BLaER1 (cell line): ENCODE data around the gene ZNF85.
"Not testable (repeated sequence)": the region's sequence is repeated elsewhere in the genome, so short reads cannot be mapped to it uniquely, and the experiment has no call there.

ENCODE experiments used
- H3K27ac ChIP-seq: shearing (Covaris generic); formaldehyde crosslinking; 2 replicates; pipeline ENCODE4 v1.8.1; 2022
- H3K27me3 ChIP-seq: shearing (Covaris generic); formaldehyde crosslinking; 2 replicates; pipeline ENCODE4 v1.8.1; 2022
- H3K36me3 ChIP-seq: shearing (Covaris generic); formaldehyde crosslinking; 2 replicates; pipeline ENCODE4 v1.8.1; 2022
- H3K4me1 ChIP-seq: shearing (Covaris generic); formaldehyde crosslinking; 2 replicates; pipeline ENCODE4 v1.8.1; 2022
- H3K4me2 ChIP-seq: shearing (Covaris generic); formaldehyde crosslinking; 2 replicates; pipeline ENCODE4 v1.8.1; 2022
- H3K4me3 ChIP-seq: shearing (Covaris generic); formaldehyde crosslinking; 2 replicates; pipeline ENCODE4 v1.8.1; 2022
- H3K9ac ChIP-seq: shearing (Covaris generic); formaldehyde crosslinking; 2 replicates; pipeline ENCODE4 v1.8.1; 2022
- H3K9me3 ChIP-seq: shearing (Covaris generic); formaldehyde crosslinking; 2 replicates; pipeline ENCODE4 v1.8.1; 2022
- H4K20me1 ChIP-seq: shearing (Covaris generic); formaldehyde crosslinking; 2 replicates; pipeline ENCODE4 v1.8.1; 2022
- Cebpa-rat ChIP-seq: shearing (Covaris generic); IDR thresholded peaks from 2 replicates; pipeline ENCODE4 v1.8.1; 2022

ZNF85 gene

GRCh38 chr19:20923077-20923871, at the start of gene ZNF85:
Gene ZNF85, plus strand, starts transcription at chr19:20923251. Its CDS starts 150 bp downstream, at chr19:20923401.
- H3K27me3 ChIP-seq, result no peaks in the 10 kb centered on the region
- peak within 1 kb of the TSS; percentile 97 for H3K27ac ChIP-seq
- H3K36me3 ChIP-seq, result peaks cover 33% of the 10 kb centered on the region
- H3K4me1 ChIP-seq, result peaks cover 21% of the 10 kb centered on the region
- peak within 1 kb of the TSS; percentile 69 for H3K4me2 ChIP-seq
- H3K4me3 ChIP-seq, result peak within 1 kb of the TSS; percentile 87
- H4K20me1 ChIP-seq, result no peaks in the 10 kb centered on the region
- TF ChIP-seq Cebpa-rat, result no peak
- H3K9me3 ChIP-seq, result peaks cover 50% of the 10 kb centered on the region
- H3K9ac ChIP-seq, result peak within 1 kb of the TSS; percentile 95

DNA sequence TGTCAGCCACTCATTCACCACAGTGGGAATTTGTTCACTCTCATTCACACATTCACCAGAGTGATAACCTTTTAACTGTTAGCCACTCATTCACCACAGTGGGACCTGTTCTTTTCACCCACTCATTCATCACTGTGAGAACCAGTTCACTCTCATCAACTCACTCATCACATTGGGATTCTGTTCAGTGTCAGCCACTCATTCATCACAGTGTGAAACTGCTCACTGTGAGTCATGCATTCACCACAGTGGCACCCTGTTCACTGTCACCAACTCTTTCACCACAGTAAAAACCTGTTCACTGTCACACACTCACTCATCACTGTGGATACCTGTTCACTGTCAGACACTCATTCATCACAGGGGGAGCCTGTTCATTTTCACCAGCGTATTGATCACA, 43.5 kb upstream of the ZNF85 start:
- Histone ChIP-seq H3K4me1 (no peaks in the 10 kb centered on the region), H3K9ac (no peak overlapping the region), H3K4me3 (no peak overlapping the region), H3K4me2 (no peak overlapping the region), H3K27me3 (no peaks in the 10 kb centered on the region), H3K36me3 (no peaks in the 10 kb centered on the region), H3K27ac (no peak overlapping the region), H3K9me3 (peaks cover 98% of the 10 kb centered on the region), H4K20me1 (no peaks in the 10 kb centered on the region)
- no peak for TF ChIP-seq Cebpa-rat

DNA sequence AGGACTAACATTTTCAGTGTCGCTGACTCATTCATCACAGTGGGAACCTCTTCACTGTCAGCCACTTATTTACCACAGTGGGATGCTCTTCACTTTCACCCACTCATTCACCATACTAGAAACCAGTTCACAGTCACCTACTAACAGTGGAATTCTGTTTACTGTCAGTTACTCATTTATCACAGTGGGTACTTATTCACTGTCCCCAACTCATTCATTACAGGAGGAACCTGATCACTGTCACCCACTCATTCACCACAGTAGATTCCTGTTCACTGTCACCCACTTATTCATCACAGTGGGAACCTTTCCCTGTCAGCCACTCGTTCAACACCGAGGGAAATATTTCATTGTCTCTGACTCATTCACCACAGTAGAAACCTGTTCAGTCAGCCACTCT, 10.1 kb upstream of the ZNF85 start:
- H3K4me1 ChIP-seq, result no peaks in the 10 kb centered on the region
- peaks cover 79% of the 10 kb centered on the region for H3K9me3 ChIP-seq
- H3K36me3 ChIP-seq, result no peaks in the 10 kb centered on the region
- no peaks in the 10 kb centered on the region for H4K20me1 ChIP-seq
- H3K9ac ChIP-seq, result no peak overlapping the region
- H3K4me2 ChIP-seq, result no peak overlapping the region
- no peak overlapping the region for H3K27ac ChIP-seq
- H3K27me3 ChIP-seq, result no peaks in the 10 kb centered on the region
- no peak overlapping the region for H3K4me3 ChIP-seq
- TF ChIP-seq Cebpa-rat, result no peak

DNA sequence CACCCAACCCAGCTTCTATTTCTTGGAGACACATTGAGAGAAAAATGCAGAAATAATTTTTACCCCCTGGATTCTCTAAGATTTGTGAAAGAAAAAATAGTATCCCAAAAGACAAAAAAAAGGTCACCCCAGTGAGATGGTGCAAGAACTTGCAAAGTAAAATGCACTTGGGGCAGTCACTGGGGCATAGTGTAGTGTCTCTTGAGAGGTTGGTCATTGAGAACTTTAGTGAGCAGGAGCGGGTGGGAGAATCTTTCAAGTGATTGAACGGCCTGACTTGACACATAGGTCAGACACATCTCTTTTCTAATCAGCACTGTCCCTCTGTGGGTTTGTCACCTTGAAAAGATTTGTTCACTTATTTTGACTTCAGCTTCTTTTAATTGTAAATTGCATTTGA, 2.4 kb downstream of the ZNF85 start:
- no peaks in the 10 kb centered on the region for H3K27me3 ChIP-seq
- 0 out of 2 replicates have a peak overlapping the region, but pooled peaks have one; percentile 87 for H3K4me3 ChIP-seq
- no peak overlapping the region for H3K9ac ChIP-seq
- no peak overlapping the region for H3K4me2 ChIP-seq
- no peak overlapping the region for H3K27ac ChIP-seq
- H3K4me1 ChIP-seq, result peaks cover 21% of the 10 kb centered on the region
- peaks cover 55% of the 10 kb centered on the region for H3K36me3 ChIP-seq
- peaks cover 58% of the 10 kb centered on the region for H3K9me3 ChIP-seq
- H4K20me1 ChIP-seq, result no peaks in the 10 kb centered on the region
- TF ChIP-seq Cebpa-rat, result no peak

- no peak overlapping the region for H3K4me2 ChIP-seq
Observed at GRCh38 chr19:20926796-20927195, 3.7 kb downstream of the ZNF85 start.

GRCh38 chr19:20928371-20928770, 5.3 kb downstream of the ZNF85 start:
- no peak overlapping the region for H3K4me3 ChIP-seq
- no peak for TF ChIP-seq Cebpa-rat
- peaks cover 87% of the 10 kb centered on the region for H3K9me3 ChIP-seq
- peaks cover 84% of the 10 kb centered on the region for H3K36me3 ChIP-seq
- no peaks in the 10 kb centered on the region for H4K20me1 ChIP-seq
- no peak overlapping the region for H3K4me2 ChIP-seq
- H3K27ac ChIP-seq, result no peak overlapping the region
- peaks cover 12% of the 10 kb centered on the region for H3K4me1 ChIP-seq
- H3K27me3 ChIP-seq, result no peaks in the 10 kb centered on the region
- no peak overlapping the region for H3K9ac ChIP-seq

More at GRCh38 chr19:20926796-20927195, 3.7 kb downstream of the ZNF85 start:
- Histone ChIP-seq H4K20me1 (no peaks in the 10 kb centered on the region), H3K36me3 (peaks cover 68% of the 10 kb centered on the region), H3K27ac (no peak overlapping the region), H3K4me3 (no peak overlapping the region), H3K9ac (no peak overlapping the region), H3K9me3 (peaks cover 71% of the 10 kb centered on the region), H3K27me3 (no peaks in the 10 kb centered on the region), H3K4me1 (peaks cover 21% of the 10 kb centered on the region)
- TF ChIP-seq Cebpa-rat, result no peak

DNA sequence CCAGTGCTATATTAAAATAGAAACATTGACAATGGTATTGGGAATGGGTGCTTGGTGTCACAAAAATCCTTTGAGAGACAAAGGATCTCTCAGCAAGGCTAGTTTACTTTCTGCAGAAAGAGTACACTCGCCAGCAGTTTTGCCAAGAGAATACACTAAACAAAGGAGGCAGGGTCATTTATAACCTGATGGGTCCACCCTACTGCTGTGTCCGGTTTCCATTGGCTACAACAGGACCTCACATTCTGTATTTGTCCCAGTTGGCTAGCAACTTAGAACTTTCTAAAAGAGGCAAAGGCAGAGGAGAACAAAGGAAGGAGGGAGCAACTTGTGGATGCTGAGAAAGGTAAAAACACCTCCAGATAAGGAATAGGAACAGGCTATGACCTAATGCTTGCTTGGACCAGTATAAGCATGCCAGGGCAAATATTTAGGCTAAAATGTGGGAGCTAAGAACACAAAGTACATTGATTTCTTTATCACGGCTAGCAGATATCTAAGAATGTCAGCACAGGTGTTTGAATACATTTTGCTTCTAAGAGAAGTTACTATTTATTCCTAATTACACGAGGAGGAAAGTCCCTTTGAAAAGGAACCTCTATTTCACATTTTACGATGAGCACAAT, 13.4 kb downstream of the ZNF85 start:
- not testable (repeated sequence) for H3K4me1 ChIP-seq, H4K20me1 ChIP-seq, H3K27me3 ChIP-seq, H3K4me2 ChIP-seq, H3K27ac ChIP-seq, H3K4me3 ChIP-seq, H3K9ac ChIP-seq
- Histone ChIP-seq H3K36me3 (peaks cover 97% of the 10 kb centered on the region), H3K9me3 (peaks cover 88% of the 10 kb centered on the region)

DNA sequence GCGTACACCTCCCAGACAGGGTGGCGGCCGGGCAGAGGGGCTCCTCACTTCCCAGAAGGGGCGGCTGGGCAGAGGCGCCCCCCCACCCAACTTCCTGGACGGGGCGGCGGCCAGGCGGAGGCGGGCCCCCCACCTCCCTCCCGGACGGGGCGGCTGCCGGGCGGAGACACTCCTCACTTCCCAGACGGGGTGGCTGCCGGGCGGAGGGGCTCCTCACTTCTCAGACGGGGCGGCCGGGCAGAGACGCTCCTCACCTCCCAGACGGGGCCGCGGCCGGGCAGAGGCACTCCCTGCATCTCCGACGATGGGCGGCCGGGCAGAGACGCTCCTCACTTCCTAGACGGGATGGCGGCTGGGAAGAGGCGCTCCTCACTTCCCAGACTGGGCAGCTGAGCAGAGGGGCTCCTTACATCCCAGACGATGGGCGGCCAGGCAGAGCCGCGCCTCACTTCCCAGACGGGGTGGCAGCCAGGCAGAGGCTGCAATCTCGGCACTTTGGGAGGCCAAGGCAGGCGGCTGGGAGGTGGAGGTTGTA, 29.6 kb downstream of the ZNF85 start:
- H3K4me2 ChIP-seq, H3K4me3 ChIP-seq, H3K27me3 ChIP-seq, H3K27ac ChIP-seq, H3K9ac ChIP-seq, H4K20me1 ChIP-seq, H3K4me1 ChIP-seq: not testable (repeated sequence)
- H3K9me3 ChIP-seq, result peaks cover 55% of the 10 kb centered on the region
- peaks cover 40% of the 10 kb centered on the region for H3K36me3 ChIP-seq

DNA sequence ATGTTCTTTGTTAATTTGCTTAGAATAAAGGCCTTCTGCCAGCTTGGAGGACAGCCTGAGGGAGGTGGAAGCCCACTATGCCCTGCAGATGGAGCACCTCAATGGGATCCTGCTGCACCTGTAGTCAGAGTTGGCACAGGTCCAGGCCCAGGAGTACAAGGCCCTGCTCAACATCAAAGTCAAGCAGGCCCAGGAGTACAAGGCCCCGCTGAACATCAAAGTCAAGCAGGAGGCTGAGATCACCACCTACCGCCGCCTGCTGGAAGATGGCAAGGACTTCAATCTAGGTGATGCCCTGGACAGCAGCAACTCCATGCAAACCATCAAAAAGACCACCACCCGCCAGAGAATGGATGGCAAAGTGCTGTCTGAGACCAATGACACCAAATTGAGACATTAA, 41.7 kb downstream of the ZNF85 start:
- no peak overlapping the region for H3K27ac ChIP-seq
- no peaks in the 10 kb centered on the region; the same call in 1 of the 2 replicates for H3K9me3 ChIP-seq
- H3K4me2 ChIP-seq, result no peak overlapping the region
- H3K4me3 ChIP-seq, result no peak overlapping the region
- no peaks in the 10 kb centered on the region for H3K27me3 ChIP-seq
- no peaks in the 10 kb centered on the region for H4K20me1 ChIP-seq
- H3K9ac ChIP-seq, result no peak overlapping the region
- H3K4me1 ChIP-seq, result no peaks in the 10 kb centered on the region
- no peak for TF ChIP-seq Cebpa-rat
- H3K36me3 ChIP-seq, result no peaks in the 10 kb centered on the region

GRCh38 chr19:20968092-20968491, 45.0 kb downstream of the ZNF85 start:
- Histone ChIP-seq H3K27ac (no peak overlapping the region), H3K4me2 (no peak overlapping the region), H3K9ac (no peak overlapping the region), H3K4me3 (no peak overlapping the region), H3K36me3 (no peaks in the 10 kb centered on the region), H3K27me3 (no peaks in the 10 kb centered on the region), H3K9me3 (no peaks in the 10 kb centered on the region; the same call in 1 of the 2 replicates), H3K4me1 (no peaks in the 10 kb centered on the region), H4K20me1 (no peaks in the 10 kb centered on the region)
- no peak for TF ChIP-seq Cebpa-rat
